ENCODE measurements around the gene ENDOG.
"Not testable (repeated sequence)": the region's sequence is repeated elsewhere in the genome, so short reads cannot be mapped to it uniquely, and the experiment has no call there.

Gene ENDOG

DNA sequence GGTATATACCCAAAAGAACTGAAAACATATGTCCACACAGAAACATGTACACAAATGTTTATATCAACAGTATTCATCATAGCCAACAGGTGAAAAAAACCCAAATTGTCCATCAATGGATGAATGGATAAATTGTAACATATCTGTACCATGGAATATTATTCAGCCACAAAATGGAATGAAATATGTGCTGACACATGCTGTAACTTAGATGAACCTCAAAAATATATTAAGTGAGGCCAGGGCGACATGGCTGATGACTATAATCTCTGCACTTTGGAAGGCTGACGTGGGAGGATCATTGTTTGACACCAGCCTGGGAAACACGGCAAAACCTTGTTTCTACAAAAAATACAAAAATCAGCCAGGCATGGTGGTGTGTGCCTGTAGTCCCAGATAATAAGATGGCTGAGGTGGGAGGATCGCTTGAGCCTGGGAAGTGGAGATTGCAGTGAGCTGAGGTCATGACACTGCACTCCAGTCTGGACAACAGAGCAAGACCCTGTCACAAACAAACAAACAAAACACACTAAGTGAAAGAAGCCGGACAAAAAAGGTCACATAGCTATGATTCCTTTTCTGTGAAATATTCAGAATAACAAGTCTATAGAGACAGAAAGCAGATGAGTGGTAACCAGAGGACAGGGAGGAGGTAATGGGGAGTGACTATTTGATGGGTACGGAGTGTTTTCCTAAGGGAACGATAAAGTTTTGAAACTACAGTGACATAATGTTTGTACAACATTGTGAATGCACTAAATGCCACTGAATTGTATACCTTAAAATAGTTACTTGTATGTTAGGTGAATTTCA, 52.0 kb downstream of the ENDOG start:
- no peak for FAIRE-seq

GRCh38 chr9:128870941-128871265, 52.6 kb downstream of the ENDOG start:
- FAIRE-seq, result not testable (repeated sequence)
